Body of pancreas (tissue), 4 donors: ENCODE results near the gene MAGEF1. TPM values are rescaled to one million over a fixed set of nuclear protein-coding genes. Genes with fewer than 3 reads are reported as not detected.
"Not testable (repeated sequence)": the region's sequence is repeated elsewhere in the genome, so short reads cannot be mapped to it uniquely, and the experiment has no call there.

Experiments used
- ATAC-seq: fragments of 150-250 bp; one replicate; pipeline ENCODE4 v1.9.1; 2016
- DNase-seq, 4 donors: peaks; one replicate each; pipeline ENCODE4 v3.0.0-alpha.2; 2019
- H3K27ac ChIP-seq, 4 donors: fragments of 200-600 bp; sonication (generic); 1 replicate in 3 of 4; 2 replicates in 1 of 4; pipeline versions ENCODE4 v1.5.1 to v1.6.1; 2016 to 2019; ENCODE audit warnings: mild to moderate bottlenecking in 1 of 4, mixed read lengths in 1 of 4, moderate library complexity in 1 of 4
- H3K27me3 ChIP-seq, 2 donors: fragments of 200-600 bp; sonication (generic); one replicate each; pipeline ENCODE4 v1.6.0; 2016; ENCODE audit warnings: mild to moderate bottlenecking in 1 of 2
- H3K36me3 ChIP-seq, 2 donors: fragments of 200-600 bp; sonication (generic); replicated peaks in 1 of 2; 2 replicates each; pipeline ENCODE4 v1.5.1; 2016; ENCODE audit warnings: low read depth in 2 of 2; ENCODE audit not compliant: insufficient read depth in 1 of 2
- H3K4me1 ChIP-seq: fragments of 200-600 bp; sonication (generic); one replicate; pipeline ENCODE4 v1.6.0; 2016
- H3K4me3 ChIP-seq, 2 donors: fragments of 200-600 bp; sonication (generic); 1 replicate in 1 of 2; 2 replicates in 1 of 2; pipeline ENCODE4 v1.5.1; 2016 to 2019
- H3K9me3 ChIP-seq, 3 donors: fragments of 200-600 bp; sonication (generic); 1 replicate in 2 of 3; 2 replicates in 1 of 3; pipeline ENCODE4 v1.5.1; 2016
- POLR2A ChIP-seq, 3 donors: fragments of 450-650 bp; IDR thresholded peaks; one replicate each; pipeline ENCODE4 v1.6.1; 2016; ENCODE audit warnings: antibody characterized with exemption in 3 of 3, mild to moderate bottlenecking in 2 of 3
- WGBS, 2 donors: methylation state at CpG; one replicate each; pipeline ENCODE4 v1.1.5; 2017; 5-methylcytosine and 5-hydroxymethylcytosine counted together
- intact Hi-C: fragments of 100-400 bp; cut with DNase I; formaldehyde crosslinking; loops from one replicate; pipeline ENCODE4 v1.15.1; 2023
- total RNA-seq, 2 donors: library from RNA; depleted of rRNA; stranded (reverse); fragments of >200 nt; gene quantifications; one replicate each; pipeline ENCODE4 v1.1.0, GENCODE V29; 2016
- TF ChIP-seq, protein P1 (sequence below), 7 experiments: fragments of 450-650 bp in 4 of 7; fragments of 200-600 bp in 3 of 7; sonication (generic) in 3 of 7; IDR thresholded peaks; one replicate each; pipeline ENCODE4 v1.5.1; 2016 to 2019; ENCODE audit warnings: antibody characterized with exemption in 7 of 7

The MAGEF1 gene
- total RNA-seq, 2 donors from 2014 or later: 21.8 to 31.1 TPM

DNA sequence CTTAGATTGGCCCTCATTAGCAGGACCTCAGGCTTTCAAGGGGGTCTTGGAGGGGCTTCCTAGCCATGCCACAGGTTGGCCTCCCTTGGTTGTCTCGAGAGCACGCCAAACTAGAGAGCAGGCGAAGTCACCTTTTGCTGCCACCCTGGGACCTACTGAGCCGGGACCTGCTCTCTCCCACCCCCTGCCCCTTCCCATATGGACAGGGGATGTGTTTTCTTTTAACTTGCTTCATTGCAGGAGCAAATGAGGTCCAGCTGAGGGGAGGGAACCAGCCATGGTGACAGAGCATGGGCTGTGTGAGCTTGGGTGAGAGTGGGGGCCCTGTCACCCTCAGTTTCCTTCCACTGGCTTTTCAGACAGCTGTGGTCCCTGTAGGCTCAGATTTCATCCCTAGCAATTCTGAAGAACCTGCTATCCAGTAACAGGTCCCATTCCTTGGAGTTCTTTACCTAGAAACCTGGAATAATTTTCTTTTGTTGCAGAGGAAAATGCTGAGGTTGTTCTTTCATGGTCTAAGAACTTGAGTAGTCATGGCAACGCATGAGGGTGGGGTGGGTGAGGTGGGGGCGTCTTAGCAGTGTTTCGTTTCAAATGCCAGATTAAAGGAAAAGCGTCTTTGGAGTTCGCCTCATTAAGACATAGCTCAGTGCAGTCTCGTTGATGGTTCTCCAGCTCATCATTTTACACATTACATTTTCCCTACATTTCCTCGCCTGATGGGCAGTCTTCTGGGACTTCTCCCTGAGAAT lies 20.1 kb upstream of the MAGEF1 start:
- Histone ChIP-seq H3K9me3 (no peaks in the 10 kb centered on the region), H3K27ac (no peak overlapping the region), H3K4me1 (peaks cover 4% of the 10 kb centered on the region), H3K4me3 (no peak overlapping the region), H3K36me3 (no peaks in the 10 kb centered on the region), H3K27me3 (no peaks in the 10 kb centered on the region)
- intact Hi-C loops: no loop called here
- no peak for ATAC-seq
- no peak for DNase-seq
- TF ChIP-seq, protein P1, sequence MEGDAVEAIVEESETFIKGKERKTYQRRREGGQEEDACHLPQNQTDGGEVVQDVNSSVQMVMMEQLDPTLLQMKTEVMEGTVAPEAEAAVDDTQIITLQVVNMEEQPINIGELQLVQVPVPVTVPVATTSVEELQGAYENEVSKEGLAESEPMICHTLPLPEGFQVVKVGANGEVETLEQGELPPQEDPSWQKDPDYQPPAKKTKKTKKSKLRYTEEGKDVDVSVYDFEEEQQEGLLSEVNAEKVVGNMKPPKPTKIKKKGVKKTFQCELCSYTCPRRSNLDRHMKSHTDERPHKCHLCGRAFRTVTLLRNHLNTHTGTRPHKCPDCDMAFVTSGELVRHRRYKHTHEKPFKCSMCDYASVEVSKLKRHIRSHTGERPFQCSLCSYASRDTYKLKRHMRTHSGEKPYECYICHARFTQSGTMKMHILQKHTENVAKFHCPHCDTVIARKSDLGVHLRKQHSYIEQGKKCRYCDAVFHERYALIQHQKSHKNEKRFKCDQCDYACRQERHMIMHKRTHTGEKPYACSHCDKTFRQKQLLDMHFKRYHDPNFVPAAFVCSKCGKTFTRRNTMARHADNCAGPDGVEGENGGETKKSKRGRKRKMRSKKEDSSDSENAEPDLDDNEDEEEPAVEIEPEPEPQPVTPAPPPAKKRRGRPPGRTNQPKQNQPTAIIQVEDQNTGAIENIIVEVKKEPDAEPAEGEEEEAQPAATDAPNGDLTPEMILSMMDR (IDR thresholded peaks at IDR 0.05): no peak
- no peak for TF ChIP-seq POLR2A (IDR thresholded peaks at IDR 0.05)
- 80 to 83% methylated on average over 11 of the region's 11 CpGs for WGBS, 2 donors

DNA sequence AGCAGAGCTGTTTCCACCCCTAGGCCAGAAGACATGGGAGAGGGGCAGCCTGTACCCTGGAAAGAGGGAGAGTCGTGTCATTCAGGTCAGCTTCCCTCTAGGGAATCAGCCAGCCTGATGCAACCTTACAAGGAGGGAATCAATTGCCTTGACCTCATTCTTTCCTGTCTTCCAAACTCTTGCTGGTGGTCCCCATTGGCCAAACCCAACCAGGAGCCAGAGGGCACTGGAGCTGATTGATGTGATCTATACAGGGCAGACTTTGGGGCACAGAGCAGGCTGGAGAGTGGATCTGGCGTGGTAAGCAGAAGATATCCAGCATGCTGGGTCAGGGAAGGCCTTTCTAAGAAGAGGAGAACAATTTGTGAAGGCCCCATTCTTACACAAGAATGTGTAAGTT lies 19.1 kb upstream of the MAGEF1 start:
- intact Hi-C loops: no loop called here
- no peak for TF ChIP-seq POLR2A (IDR thresholded peaks at IDR 0.05)
- TF ChIP-seq, protein P1 (IDR thresholded peaks at IDR 0.05): no peak
- no peak overlapping the region for H3K27ac ChIP-seq
- H3K36me3 ChIP-seq: no peaks in the 10 kb centered on the region
- H3K9me3 ChIP-seq: no peaks in the 10 kb centered on the region
- DNase-seq (no peak), ATAC-seq (no peak)
- 88 to 95% methylated on average over 2 of the region's 2 CpGs for WGBS, 2 donors
- no peaks in the 10 kb centered on the region for H3K27me3 ChIP-seq
- H3K4me3 ChIP-seq: no peak overlapping the region
- peaks cover 5% of the 10 kb centered on the region for H3K4me1 ChIP-seq

DNA sequence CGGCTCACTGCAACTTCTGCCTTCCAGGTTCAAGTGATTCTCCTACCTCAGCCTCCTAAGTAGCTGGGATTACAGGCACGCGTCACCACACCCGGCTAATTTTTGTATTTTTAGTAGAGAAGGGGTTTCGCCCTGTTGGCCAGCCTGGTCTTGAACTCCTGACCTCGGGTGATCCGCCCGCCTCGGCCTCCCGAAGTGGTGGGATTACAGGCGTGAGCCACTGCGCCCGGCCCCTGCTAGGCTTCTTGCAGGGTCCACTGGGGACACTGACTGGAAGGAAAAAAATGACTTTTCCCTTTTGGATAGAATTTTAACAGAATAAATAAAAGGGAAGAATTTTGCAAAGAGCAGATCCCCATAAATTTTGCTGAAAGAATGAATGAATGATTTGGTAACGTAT lies 17.3 kb upstream of the MAGEF1 start:
- H3K27ac ChIP-seq, ATAC-seq, DNase-seq, H3K4me1 ChIP-seq, H3K36me3 ChIP-seq, H3K4me3 ChIP-seq, intact Hi-C loops, H3K9me3 ChIP-seq, H3K27me3 ChIP-seq: not testable (repeated sequence)
- WGBS, 2 donors: 92 to 93% methylated on average over 14 of the region's 14 CpGs

DNA sequence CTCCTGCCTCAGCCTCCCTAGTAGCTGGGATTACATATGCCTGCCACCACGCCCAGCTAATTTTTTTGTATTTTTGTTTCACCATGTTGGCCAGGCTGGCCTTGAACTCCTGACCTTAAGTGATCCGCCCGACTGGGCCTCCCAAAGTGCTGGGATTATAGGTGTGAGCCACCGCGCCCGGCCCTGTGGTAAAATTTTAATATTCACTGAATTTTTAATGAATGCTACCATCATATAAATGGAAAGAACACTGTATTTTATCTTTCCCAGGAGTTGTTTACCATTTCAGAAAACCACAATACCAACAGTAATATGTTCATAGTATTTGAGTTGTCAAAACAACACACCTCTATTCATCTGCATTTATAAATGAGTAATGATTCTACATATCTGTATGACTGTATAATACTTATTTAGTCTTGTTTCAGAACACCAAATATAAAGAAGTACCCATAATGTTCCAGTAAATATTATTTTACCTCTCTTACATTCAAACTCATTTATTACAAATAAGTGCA lies 16.2 kb upstream of the MAGEF1 start:
- Histone ChIP-seq H3K4me1 (peaks cover 5% of the 10 kb centered on the region), H3K36me3 (no peaks in the 10 kb centered on the region), H3K27me3 (no peaks in the 10 kb centered on the region), H3K9me3 (no peaks in the 10 kb centered on the region), H3K27ac (no peak overlapping the region), H3K4me3 (no peak overlapping the region)
- WGBS, 2 donors: 72 to 75% methylated on average over 6 of the region's 6 CpGs
- TF ChIP-seq, protein P1 (IDR thresholded peaks at IDR 0.05): no peak
- TF ChIP-seq POLR2A (IDR thresholded peaks at IDR 0.05): no peak
- DNase-seq (no peak), ATAC-seq (no peak)
- intact Hi-C loops: no loop called here

DNA sequence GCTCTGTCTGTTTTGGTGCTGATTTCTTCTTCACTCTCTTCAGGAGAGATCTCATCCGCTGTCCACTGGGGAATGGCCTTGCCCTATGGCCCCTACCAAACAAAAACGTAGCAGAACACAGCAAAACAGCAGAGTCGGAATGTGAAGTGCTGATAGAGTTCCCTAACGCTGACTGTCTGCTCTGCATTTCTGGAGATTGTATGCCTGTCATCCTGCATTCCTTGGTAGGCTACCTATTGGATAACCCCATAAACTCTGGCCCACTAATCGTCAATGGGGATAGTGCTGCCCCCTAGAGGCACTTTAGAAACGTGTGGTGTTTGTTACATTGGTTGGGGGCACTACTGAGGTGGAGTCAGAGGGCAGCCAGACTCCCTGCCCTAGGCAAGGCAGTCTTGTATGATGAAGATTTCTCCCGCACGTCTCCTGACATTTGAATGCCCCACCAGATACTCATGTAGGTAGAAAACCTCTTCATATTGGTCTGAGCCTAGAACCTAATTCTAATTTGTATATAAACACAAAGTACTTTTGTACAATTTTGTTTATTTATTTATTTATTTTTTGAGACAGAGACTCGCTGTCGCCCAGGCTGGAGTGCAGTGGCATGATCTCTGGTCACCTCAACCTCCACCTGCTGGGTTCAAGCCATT lies 15.6 kb upstream of the MAGEF1 start:
- ATAC-seq (peak; percentile 91), DNase-seq (peak; percentile 69 to 79 (median 74))
- intact Hi-C loops: no loop called here
- no peaks in the 10 kb centered on the region for H3K36me3 ChIP-seq
- WGBS, 2 donors: 17 to 25% methylated on average over 10 of the region's 10 CpGs
- no peaks in the 10 kb centered on the region for H3K27me3 ChIP-seq
- TF ChIP-seq POLR2A (IDR thresholded peaks at IDR 0.05): no peak
- TF ChIP-seq, protein P1 (IDR thresholded peaks at IDR 0.05): peak; percentile 53 to 84 (median 74)
- H3K9me3 ChIP-seq: no peaks in the 10 kb centered on the region
- no peak overlapping the region for H3K27ac ChIP-seq
- H3K4me1 ChIP-seq: peaks cover 5% of the 10 kb centered on the region
- no peak overlapping the region for H3K4me3 ChIP-seq
